Neural progenitor cell (in vitro differentiated cells): Measurements from ENCODE around the gene RUFY4. TPM values are rescaled to one million over a fixed set of nuclear protein-coding genes. Genes with fewer than 3 reads are reported as not detected.

Experiments
- DNase-seq: peaks from one replicate; pipeline ENCODE4 v3.0.0-alpha.2; 2016; ENCODE audit warnings: low spot score
- H2AFZ ChIP-seq: fragments of 200-600 bp; sonication (generic); replicated peaks from 2 replicates; pipeline ENCODE4 v1.6.1; 2016; ENCODE audit warnings: antibody characterized with exemption
- H3F3A ChIP-seq: fragments of 200-600 bp; sonication (generic); 2 replicates; pipeline ENCODE4 v1.6.1; 2016; ENCODE audit warnings: antibody characterized with exemption, low read depth
- H3K27ac ChIP-seq: fragments of 200-600 bp; sonication (generic); 2 replicates; pipeline ENCODE4 v1.5.1; 2016; ENCODE audit warnings: mild to moderate bottlenecking
- H3K27me3 ChIP-seq: fragments of 200-600 bp; sonication (generic); 2 replicates; pipeline ENCODE4 v1.6.1; 2016; ENCODE audit warnings: mild to moderate bottlenecking, moderate library complexity
- H3K36me3 ChIP-seq: fragments of 200-600 bp; sonication (generic); 2 replicates; pipeline ENCODE4 v1.5.1; 2016
- H3K4me1 ChIP-seq: fragments of 200-600 bp; sonication (generic); 2 replicates; pipeline ENCODE4 v1.6.1; 2016; ENCODE audit warnings: mixed run types
- H3K4me2 ChIP-seq: fragments of 200-600 bp; sonication (generic); 2 replicates; pipeline ENCODE4 v1.6.1; 2016
- H3K4me3 ChIP-seq: fragments of 200-600 bp; sonication (generic); 2 replicates; pipeline ENCODE4 v1.5.1; 2016
- H3K79me2 ChIP-seq: fragments of 200-600 bp; sonication (generic); 2 replicates; pipeline ENCODE4 v1.6.1; 2016; ENCODE audit warnings: low read depth
- H3K9ac ChIP-seq: fragments of 200-600 bp; sonication (generic); 2 replicates; pipeline ENCODE4 v1.6.1; 2016
- H3K9me3 ChIP-seq: fragments of 200-600 bp; sonication (generic); 2 replicates; pipeline ENCODE4 v1.5.1; 2016; ENCODE audit warnings: low read depth
- H4K20me1 ChIP-seq: fragments of 200-600 bp; sonication (generic); 2 replicates; pipeline ENCODE4 v1.6.1; 2016; ENCODE audit warnings: low read depth
- H3K27ac Mint-ChIP-seq: 3 replicates; pipeline ENCODE4 v1.8.0; 2021; ENCODE audit warnings: mixed read lengths
- H3K27me3 Mint-ChIP-seq: 2 replicates; pipeline ENCODE4 v1.8.0; 2022; ENCODE audit warnings: low read depth, mild to moderate bottlenecking, inconsistent platforms, moderate library complexity, mixed read lengths; ENCODE audit not compliant: insufficient read depth
- H3K36me3 Mint-ChIP-seq: 3 replicates; pipeline ENCODE4 v1.8.0; 2021; ENCODE audit warnings: mixed read lengths
- H3K4me1 Mint-ChIP-seq: 3 replicates; pipeline ENCODE4 v1.8.0; 2021; ENCODE audit warnings: mixed read lengths
- H3K4me3 Mint-ChIP-seq: 3 replicates; pipeline ENCODE4 v1.8.0; 2021; ENCODE audit warnings: mild to moderate bottlenecking, moderate library complexity, mixed read lengths
- H3K9me3 Mint-ChIP-seq: 3 replicates; pipeline ENCODE4 v1.8.0; 2020; ENCODE audit warnings: mixed read lengths
- EZH2 ChIP-seq: fragments of 200-600 bp; sonication (generic); IDR thresholded peaks from 2 replicates; pipeline ENCODE4 v1.6.1; 2017; ENCODE audit warnings: antibody characterized with exemption, mild to moderate bottlenecking, moderate library complexity
- EZH2phosphoT487 ChIP-seq: fragments of 200-600 bp; sonication (generic); IDR thresholded peaks from 2 replicates; pipeline ENCODE4 v1.6.1; 2017; ENCODE audit warnings: antibody characterized with exemption
- total RNA-seq: library from RNA; depleted of rRNA; stranded (reverse); fragments of >200 nt; gene quantifications from 2 replicates; pipeline ENCODE4 v1.2.3, GENCODE V29; 2015; ENCODE audit warnings: low replicate concordance
- TF ChIP-seq, protein P1 (sequence below): fragments of 200-600 bp; sonication (generic); IDR thresholded peaks from 2 replicates; pipeline ENCODE4 v1.5.1; 2017; ENCODE audit warnings: antibody characterized with exemption, mild to moderate bottlenecking

The RUFY4 gene
- total RNA-seq, 1 donor from 2014 or later, result not detected

- H3K36me3 Mint-ChIP-seq, result no peaks in the 10 kb centered on the region
- Histone ChIP-seq H3K4me1 (peaks cover 3% of the 10 kb centered on the region), H3K4me2 (no peak overlapping the region), H3K27me3 (peaks cover 6% of the 10 kb centered on the region), H3K4me3 (no peak overlapping the region), H3K9ac (no peak overlapping the region), H3K9me3 (no peaks in the 10 kb centered on the region), H2AFZ (no peak overlapping the region), H4K20me1 (no peaks in the 10 kb centered on the region), H3F3A (no peaks in the 10 kb centered on the region), H3K27ac (no peak overlapping the region), H3K36me3 (no peaks in the 10 kb centered on the region), H3K79me2 (no peaks in the 10 kb centered on the region)
- no peaks in the 10 kb centered on the region for H3K9me3 Mint-ChIP-seq
- DNase-seq, result no peak
- no peak overlapping the region for H3K27ac Mint-ChIP-seq
- no peak overlapping the region for H3K4me3 Mint-ChIP-seq
- peaks cover 3% of the 10 kb centered on the region for H3K4me1 Mint-ChIP-seq
- peaks cover 8% of the 10 kb centered on the region for H3K27me3 Mint-ChIP-seq
- TF ChIP-seq EZH2phosphoT487 (no peak), EZH2 (no peak)
- TF ChIP-seq, protein P1, sequence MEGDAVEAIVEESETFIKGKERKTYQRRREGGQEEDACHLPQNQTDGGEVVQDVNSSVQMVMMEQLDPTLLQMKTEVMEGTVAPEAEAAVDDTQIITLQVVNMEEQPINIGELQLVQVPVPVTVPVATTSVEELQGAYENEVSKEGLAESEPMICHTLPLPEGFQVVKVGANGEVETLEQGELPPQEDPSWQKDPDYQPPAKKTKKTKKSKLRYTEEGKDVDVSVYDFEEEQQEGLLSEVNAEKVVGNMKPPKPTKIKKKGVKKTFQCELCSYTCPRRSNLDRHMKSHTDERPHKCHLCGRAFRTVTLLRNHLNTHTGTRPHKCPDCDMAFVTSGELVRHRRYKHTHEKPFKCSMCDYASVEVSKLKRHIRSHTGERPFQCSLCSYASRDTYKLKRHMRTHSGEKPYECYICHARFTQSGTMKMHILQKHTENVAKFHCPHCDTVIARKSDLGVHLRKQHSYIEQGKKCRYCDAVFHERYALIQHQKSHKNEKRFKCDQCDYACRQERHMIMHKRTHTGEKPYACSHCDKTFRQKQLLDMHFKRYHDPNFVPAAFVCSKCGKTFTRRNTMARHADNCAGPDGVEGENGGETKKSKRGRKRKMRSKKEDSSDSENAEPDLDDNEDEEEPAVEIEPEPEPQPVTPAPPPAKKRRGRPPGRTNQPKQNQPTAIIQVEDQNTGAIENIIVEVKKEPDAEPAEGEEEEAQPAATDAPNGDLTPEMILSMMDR, result no peak
These were observed 4.1 kb downstream of the RUFY4 start for GRCh38 chr2:218073185-218073584.

- H3K27me3 Mint-ChIP-seq, result peaks cover 7% of the 10 kb centered on the region
- H3K27ac Mint-ChIP-seq, result no peak overlapping the region
- Histone ChIP-seq H4K20me1 (no peaks in the 10 kb centered on the region), H3K4me3 (no peak overlapping the region), H3K36me3 (no peaks in the 10 kb centered on the region), H3K4me1 (no peaks in the 10 kb centered on the region), H3K27ac (no peak overlapping the region), H3K9ac (no peak overlapping the region), H3F3A (no peaks in the 10 kb centered on the region), H3K4me2 (no peak overlapping the region), H3K27me3 (no peaks in the 10 kb centered on the region), H2AFZ (peak overlapping the region; percentile 83), H3K9me3 (no peaks in the 10 kb centered on the region), H3K79me2 (no peaks in the 10 kb centered on the region)
- no peak overlapping the region for H3K4me3 Mint-ChIP-seq
- no peak for TF ChIP-seq EZH2
- TF ChIP-seq, protein P1, result peak; percentile 65
- no peaks in the 10 kb centered on the region for H3K9me3 Mint-ChIP-seq
- H3K36me3 Mint-ChIP-seq, result no peaks in the 10 kb centered on the region
- H3K4me1 Mint-ChIP-seq, result no peaks in the 10 kb centered on the region
- peak; percentile 76 for DNase-seq
These were observed 5.0 kb downstream of the RUFY4 start for GRCh38 chr2:218074031-218074430.

DNA sequence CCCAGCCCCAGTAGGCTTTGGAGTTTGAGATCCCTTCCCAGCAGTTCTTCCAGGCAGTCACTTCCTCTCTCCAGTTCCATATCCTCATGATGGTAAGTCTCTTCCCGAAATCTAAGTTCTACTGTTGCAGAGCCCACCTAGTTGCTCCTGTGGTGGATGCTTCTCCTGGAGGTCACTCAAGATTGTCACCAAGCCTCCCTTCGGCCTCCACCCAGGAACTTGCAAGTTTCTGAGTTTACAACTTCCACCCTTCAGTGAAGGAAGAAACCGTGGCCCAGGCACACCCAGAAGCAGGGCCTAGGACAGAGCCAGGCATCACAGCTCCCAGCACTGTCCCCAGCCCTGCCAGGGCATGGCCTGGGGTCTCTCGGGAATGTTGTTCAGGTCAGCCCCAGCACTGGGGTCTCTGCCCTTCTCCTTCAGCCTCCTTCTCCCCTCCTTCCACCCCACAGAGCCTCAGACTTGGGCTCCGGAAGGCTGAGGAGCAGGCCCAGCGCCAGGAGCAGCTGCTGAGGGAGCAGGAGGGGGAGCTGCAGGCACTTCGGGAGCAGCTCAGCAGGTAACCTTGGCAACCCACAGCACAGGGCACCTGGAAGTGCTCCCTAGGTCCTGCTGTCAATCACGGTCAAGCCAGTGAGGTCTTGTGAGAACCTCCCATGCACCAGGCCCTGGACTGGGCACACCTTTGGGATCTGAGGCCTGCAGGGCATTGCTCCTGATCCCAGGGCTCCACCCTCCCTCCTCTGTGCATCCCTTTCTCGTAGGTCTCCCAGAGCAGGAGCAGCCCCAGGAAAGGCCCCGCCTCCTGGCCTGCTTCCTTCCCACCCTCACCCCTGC, 7.1 kb downstream of the RUFY4 start:
- Mint-ChIP-seq H3K4me1 (no peaks in the 10 kb centered on the region), H3K9me3 (no peaks in the 10 kb centered on the region), H3K4me3 (no peak overlapping the region), H3K27ac (no peak overlapping the region), H3K36me3 (no peaks in the 10 kb centered on the region), H3K27me3 (peaks cover 5% of the 10 kb centered on the region)
- no peaks in the 10 kb centered on the region for H3K27me3 ChIP-seq
- TF ChIP-seq EZH2 (no peak), EZH2phosphoT487 (no peak)
- TF ChIP-seq, protein P1, result no peak
- H3K27ac ChIP-seq, result no peak overlapping the region
- no peaks in the 10 kb centered on the region for H3F3A ChIP-seq
- H3K9me3 ChIP-seq, result no peaks in the 10 kb centered on the region
- H3K4me3 ChIP-seq, result no peak overlapping the region
- H3K36me3 ChIP-seq, result no peaks in the 10 kb centered on the region
- H4K20me1 ChIP-seq, result no peaks in the 10 kb centered on the region
- H3K79me2 ChIP-seq, result no peaks in the 10 kb centered on the region
- H3K4me1 ChIP-seq, result no peaks in the 10 kb centered on the region
- no peak for DNase-seq
- H3K9ac ChIP-seq, result no peak overlapping the region
- H2AFZ ChIP-seq, result no peak overlapping the region
- no peak overlapping the region for H3K4me2 ChIP-seq
